CD4-positive, alpha-beta T cell (primary cell): ENCODE data around the gene YPEL1. TPM values are rescaled to one million over a fixed set of nuclear protein-coding genes. Genes with fewer than 3 reads are reported as not detected.

Experiments
- ATAC-seq: fragments of 200-7000 bp; cut with Tn5 transposase; one replicate; pipeline ENCODE4 v1.10.0; 2022; ENCODE audit warnings: mild to moderate bottlenecking; ENCODE audit not compliant: poor library complexity
- CTCF ChIA-PET: fragments of 350-600 bp; sonication (Branson Sonifier 250); formaldehyde crosslinking; loops from one replicate; lab custom pipeline; 2021; ENCODE audit warnings: antibody characterized with exemption, inconsistent platforms; lab: Charles Lee
- POLR2A ChIA-PET: fragments of 350-600 bp; sonication (Branson Sonifier 250); formaldehyde crosslinking; loops from one replicate; lab custom pipeline; 2021; ENCODE audit warnings: antibody characterized with exemption, inconsistent platforms; lab: Charles Lee
- DNase-seq, 14 experiments: peaks; one replicate each; pipeline ENCODE4 v3.0.0-alpha.2; 2013 to 2020; ENCODE audit warnings: mixed read lengths in 2 of 14
- H3K27ac ChIP-seq, 2 donors: one replicate each; pipeline versions ENCODE4 v1.5.1 to v1.7.0; 2013; ENCODE audit warnings: low read length in 2 of 2, low read depth in 1 of 2, mild to moderate bottlenecking in 1 of 2
- H3K27me3 ChIP-seq, 2 experiments: 1 replicate in 1 of 2; 2 replicates in 1 of 2; pipeline versions ENCODE4 v1.6.1 to v1.7.0; 2013; ENCODE audit warnings: low read length in 2 of 2, control low read depth in 1 of 2, mild to moderate bottlenecking in 1 of 2, moderate library complexity in 1 of 2; ENCODE audit not compliant: insufficient read depth in 2 of 2, control insufficient read depth in 1 of 2
- H3K36me3 ChIP-seq: one replicate; pipeline ENCODE4 v1.6.1; 2013; ENCODE audit warnings: low read length, control low read depth; ENCODE audit not compliant: insufficient read depth
- H3K4me1 ChIP-seq: one replicate; pipeline ENCODE4 v1.6.1; 2013; ENCODE audit warnings: low read length, control low read depth; ENCODE audit not compliant: insufficient read depth
- H3K4me3 ChIP-seq: one replicate; pipeline ENCODE4 v1.5.1; 2013; ENCODE audit warnings: mild to moderate bottlenecking, low read length, moderate library complexity
- H3K9me3 ChIP-seq, 2 experiments: 1 replicate in 1 of 2; 2 replicates in 1 of 2; pipeline versions ENCODE4 v1.6.1 to v1.7.0; 2013; ENCODE audit warnings: low read length in 2 of 2, mild to moderate bottlenecking in 2 of 2, control low read depth in 1 of 2, moderate library complexity in 1 of 2; ENCODE audit not compliant: control insufficient read depth in 1 of 2, insufficient read depth in 1 of 2
- H3K27ac Mint-ChIP-seq: one replicate; pipeline ENCODE4 v1.8.0; 2020; ENCODE audit warnings: mixed read lengths
- H3K27me3 Mint-ChIP-seq: one replicate; pipeline ENCODE4 v1.8.0; 2021; ENCODE audit warnings: mixed read lengths
- H3K36me3 Mint-ChIP-seq: one replicate; pipeline ENCODE4 v1.8.0; 2021; ENCODE audit warnings: low read depth, mixed read lengths
- H3K4me1 Mint-ChIP-seq: one replicate; pipeline ENCODE4 v1.8.0; 2021; ENCODE audit warnings: low read depth, mixed read lengths
- H3K4me3 Mint-ChIP-seq: one replicate; pipeline ENCODE4 v1.8.0; 2020; ENCODE audit warnings: mild to moderate bottlenecking, mixed read lengths
- H3K9me3 Mint-ChIP-seq: one replicate; pipeline ENCODE4 v1.8.0; 2020; ENCODE audit warnings: mixed read lengths
- CTCF ChIP-seq: fragments of 200-600 bp; IDR thresholded peaks from one replicate; pipeline ENCODE4 v1.8.0; 2022; ENCODE audit warnings: antibody characterized with exemption, mild to moderate bottlenecking
- intact Hi-C, 2 experiments: fragments of 100-400 bp; cut with DNase I in 1 of 2; cut with micrococcal nuclease in 1 of 2; formaldehyde crosslinking; loops; one replicate each; pipeline versions ENCODE4 v1.15.1 to v1.9.0; 2023 to 2025; cut with DNase I, micrococcal nuclease
- total RNA-seq, 174 experiments: library from RNA in 2 of 174; stranded (reverse) in 2 of 174; gene quantifications; one replicate each; pipeline ENCODE4 v1.2.3 and lab custom pipeline; 2021 to 2026

The YPEL1 gene
- total RNA-seq, 2 experiments from 2014 or later, result 2.3 to 2.6 TPM

GRCh38 chr22:21758091-21758864 lies 22.7 kb upstream of the YPEL1 start:
- ATAC-seq, result no peak
- no peak for DNase-seq
- Histone ChIP-seq H3K36me3 (peaks cover 34% of the 10 kb centered on the region), H3K27me3 (no peaks in the 10 kb centered on the region), H3K27ac (no peak overlapping the region), H3K4me1 (peaks cover 17% of the 10 kb centered on the region), H3K9me3 (no peaks in the 10 kb centered on the region), H3K4me3 (no peak overlapping the region)
- H3K27me3 Mint-ChIP-seq, result no peaks in the 10 kb centered on the region
- intact Hi-C loops, result no loop called here
- CTCF ChIA-PET, result no interaction called here
- H3K4me3 Mint-ChIP-seq, result no peak overlapping the region
- H3K4me1 Mint-ChIP-seq, result peaks cover 2% of the 10 kb centered on the region
- no peaks in the 10 kb centered on the region for H3K9me3 Mint-ChIP-seq
- H3K27ac Mint-ChIP-seq, result no peak overlapping the region
- POLR2A ChIA-PET, result no interaction called here
- TF ChIP-seq CTCF, result no peak
- H3K36me3 Mint-ChIP-seq, result peaks cover 53% of the 10 kb centered on the region

DNA sequence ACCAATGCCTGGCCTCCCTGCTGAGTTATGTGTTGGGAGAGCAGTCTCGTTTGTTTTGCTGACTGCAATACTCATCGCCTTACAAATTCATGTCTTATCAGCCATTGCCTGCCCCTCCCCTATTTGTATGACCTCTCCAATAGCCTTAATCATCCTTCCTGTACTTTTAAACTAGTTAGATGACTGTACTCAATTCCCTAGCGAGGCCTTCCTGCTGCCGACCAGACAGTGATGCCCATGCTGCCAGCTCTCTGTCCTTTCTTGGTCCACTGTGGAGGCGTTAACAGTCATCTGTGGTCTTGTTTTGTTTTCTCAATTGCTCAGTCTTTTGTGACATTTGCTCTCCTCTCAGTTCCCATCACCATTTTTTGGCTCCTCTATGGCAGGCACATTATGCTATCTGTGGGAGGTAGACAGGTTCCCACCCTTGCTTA lies 20.3 kb upstream of the YPEL1 start:
- no peak for TF ChIP-seq CTCF
- ChIA-PET CTCF (no interaction called here), POLR2A (no interaction called here)
- H3K27me3 ChIP-seq, result no peaks in the 10 kb centered on the region
- H3K4me1 ChIP-seq, result no peaks in the 10 kb centered on the region
- Mint-ChIP-seq H3K36me3 (peaks cover 31% of the 10 kb centered on the region), H3K4me3 (no peak overlapping the region), H3K9me3 (no peaks in the 10 kb centered on the region), H3K4me1 (no peaks in the 10 kb centered on the region), H3K27me3 (no peaks in the 10 kb centered on the region), H3K27ac (no peak overlapping the region)
- H3K27ac ChIP-seq, result no peak overlapping the region
- peaks cover 21% of the 10 kb centered on the region for H3K36me3 ChIP-seq
- intact Hi-C loops, result no loop called here
- ATAC-seq (no peak), DNase-seq (no peak)
- no peak overlapping the region for H3K4me3 ChIP-seq
- no peaks in the 10 kb centered on the region for H3K9me3 ChIP-seq

GRCh38 chr22:21754523-21754922 lies 18.9 kb upstream of the YPEL1 start:
- Mint-ChIP-seq H3K4me3 (no peak overlapping the region), H3K27me3 (no peaks in the 10 kb centered on the region), H3K9me3 (no peaks in the 10 kb centered on the region), H3K27ac (no peak overlapping the region), H3K4me1 (no peaks in the 10 kb centered on the region), H3K36me3 (peaks cover 24% of the 10 kb centered on the region)
- no peak for DNase-seq
- no peak overlapping the region for H3K4me3 ChIP-seq
- ChIA-PET POLR2A (no interaction called here), CTCF (no interaction called here)
- no peaks in the 10 kb centered on the region for H3K4me1 ChIP-seq
- no peak overlapping the region for H3K27ac ChIP-seq
- H3K27me3 ChIP-seq, result no peaks in the 10 kb centered on the region
- TF ChIP-seq CTCF, result no peak
- no peaks in the 10 kb centered on the region for H3K9me3 ChIP-seq
- H3K36me3 ChIP-seq, result peaks cover 17% of the 10 kb centered on the region
- no peak for ATAC-seq
- intact Hi-C loops, result no loop called here
